H1 (cell line): ENCODE data around the gene SIRT7. TPM values are rescaled to one million over a fixed set of nuclear protein-coding genes. Genes with fewer than 3 reads are reported as not detected.

ENCODE experiments used
- CTCF ChIA-PET: fragments of 300-600 bp; sonication (Branson Sonifier 250); formaldehyde crosslinking; loops from one replicate; lab custom pipeline; 2021; ENCODE audit not compliant: partially characterized antibody; lab: Charles Lee
- POLR2A ChIA-PET: fragments of 300-600 bp; sonication (Branson Sonifier 250); formaldehyde crosslinking; loops from one replicate; lab custom pipeline; 2021; ENCODE audit warnings: inconsistent platforms; ENCODE audit not compliant: partially characterized antibody; lab: Charles Lee
- DNase-seq, 2 experiments: peaks; one replicate each; pipeline versions ENCODE4 v3.0.0 to v3.0.0-alpha.2; 2010 to 2022; ENCODE audit warnings: low spot score in 2 of 2, low read depth in 1 of 2, mixed read lengths in 1 of 2
- FAIRE-seq: peaks from 2 replicates; lab custom pipeline; 2011; peaks lifted over from hg19 to GRCh38; lab: Jason Lieb, UNC
- H2AFZ ChIP-seq: 2 replicates; pipeline ENCODE4 v1.8.1; 2012; ENCODE audit warnings: low read length, inconsistent platforms
- H2AK5ac ChIP-seq: 2 replicates; pipeline ENCODE4 v1.6.1; 2013; ENCODE audit warnings: low read depth, low read length
- H2BK120ac ChIP-seq: replicated peaks from 2 replicates; pipeline ENCODE3; 2013; ENCODE audit warnings: low read depth, low read length, inconsistent platforms
- H2BK12ac ChIP-seq: 2 replicates; pipeline ENCODE4 v1.6.1; 2013; ENCODE audit warnings: low read depth, low read length
- H2BK15ac ChIP-seq: 2 replicates; pipeline ENCODE4 v1.6.1; 2013; ENCODE audit warnings: low read length
- H2BK20ac ChIP-seq: 2 replicates; pipeline ENCODE4 v1.6.1; 2013; ENCODE audit warnings: low read length
- H2BK5ac ChIP-seq: 2 replicates; pipeline ENCODE4 v1.6.1; 2013; ENCODE audit warnings: low read depth, low read length
- H3K14ac ChIP-seq: 2 replicates; pipeline ENCODE4 v1.6.1; 2013; ENCODE audit warnings: inconsistent platforms; ENCODE audit not compliant: insufficient read length
- H3K18ac ChIP-seq: 2 replicates; pipeline ENCODE4 v1.6.1; 2013; ENCODE audit warnings: low read length; ENCODE audit errors: extremely low read depth
- H3K23ac ChIP-seq: 2 replicates; pipeline ENCODE4 v1.6.1; 2013; ENCODE audit warnings: inconsistent platforms; ENCODE audit not compliant: insufficient read length
- H3K23me2 ChIP-seq: 2 replicates; pipeline ENCODE4 v1.6.1; 2013; ENCODE audit warnings: low read depth, low read length
- H3K27ac ChIP-seq: 2 replicates; pipeline ENCODE4 v1.6.1; 2011; ENCODE audit warnings: low read depth, low read length, inconsistent platforms
- H3K27me3 ChIP-seq, 4 experiments: replicated peaks in 1 of 4; 1 replicate in 1 of 4; 2 replicates in 3 of 4; pipeline versions ENCODE4 v1.6.1 to v1.8.1; 2011 to 2013; ENCODE audit warnings: low read length in 3 of 4, mild to moderate bottlenecking in 3 of 4, inconsistent platforms in 2 of 4, mixed read lengths in 2 of 4, moderate library complexity in 1 of 4; ENCODE audit not compliant: control insufficient read depth in 3 of 4, insufficient read depth in 3 of 4; ENCODE audit errors: extremely low read depth in 1 of 4
- H3K36me3 ChIP-seq, 4 experiments: 2 replicates each; pipeline versions ENCODE4 v1.6.1 to v1.8.1; 2011 to 2013; ENCODE audit warnings: mild to moderate bottlenecking in 4 of 4, low read length in 3 of 4, moderate library complexity in 2 of 4, control low read depth in 1 of 4, inconsistent platforms in 1 of 4; ENCODE audit not compliant: insufficient read depth in 4 of 4, control insufficient read depth in 2 of 4
- H3K4ac ChIP-seq: replicated peaks from 2 replicates; pipeline ENCODE3; 2013; ENCODE audit warnings: low read length, low read depth, mixed read lengths, inconsistent platforms; ENCODE audit not compliant: insufficient read length
- H3K4me1 ChIP-seq, 4 experiments: replicated peaks in 1 of 4; 1 replicate in 1 of 4; 2 replicates in 3 of 4; pipeline versions ENCODE4 v1.6.1 to v1.8.1; 2011 to 2013; ENCODE audit warnings: low read length in 3 of 4, inconsistent platforms in 2 of 4, mixed read lengths in 1 of 4; ENCODE audit not compliant: insufficient read depth in 4 of 4, control insufficient read depth in 3 of 4
- H3K4me2 ChIP-seq, 2 experiments: 2 replicates each; pipeline versions ENCODE4 v1.6.1 to v1.8.1; 2011 to 2013; ENCODE audit warnings: low read depth in 2 of 2, low read length in 2 of 2, control low read depth in 1 of 2, inconsistent platforms in 1 of 2, mild to moderate bottlenecking in 1 of 2; ENCODE audit not compliant: insufficient read depth in 1 of 2
- H3K4me3 ChIP-seq, 4 experiments: fragments of 200-600, 300-600 bp in 1 of 4; sonication (generic), shearing (Covaris generic), sonication (Bioruptor Twin) in 1 of 4; 2 replicates each; pipeline versions ENCODE4 v1.5.1 to v1.8.1; 2011 to 2016; ENCODE audit warnings: low read length in 4 of 4, low read depth in 3 of 4, control low read depth in 2 of 4, inconsistent platforms in 2 of 4, mild to moderate bottlenecking in 2 of 4, mixed read lengths in 1 of 4, moderate library complexity in 1 of 4; ENCODE audit not compliant: insufficient read depth in 2 of 4; ENCODE audit errors: extremely low read depth in 1 of 4
- H3K56ac ChIP-seq: replicated peaks from 2 replicates; pipeline ENCODE3; 2013; ENCODE audit warnings: low read depth, mild to moderate bottlenecking, mixed read lengths, low read length, inconsistent platforms; ENCODE audit not compliant: insufficient read length
- H3K79me1 ChIP-seq: 2 replicates; pipeline ENCODE4 v1.6.1; 2013; ENCODE audit warnings: low read depth, low read length, control low read depth
- H3K79me2 ChIP-seq, 2 experiments: 2 replicates each; pipeline versions ENCODE4 v1.6.1 to v1.8.1; 2012 to 2013; ENCODE audit warnings: low read length in 2 of 2, mild to moderate bottlenecking in 2 of 2, inconsistent platforms in 1 of 2; ENCODE audit not compliant: insufficient read depth in 2 of 2, control insufficient read depth in 1 of 2
- H3K9ac ChIP-seq, 4 experiments: replicated peaks in 1 of 4; 1 replicate in 1 of 4; 2 replicates in 3 of 4; pipeline versions ENCODE4 v1.6.1 to v1.8.1; 2011 to 2013; ENCODE audit warnings: low read depth in 3 of 4, low read length in 3 of 4, control low read depth in 2 of 4, mild to moderate bottlenecking in 2 of 4, moderate library complexity in 2 of 4, inconsistent platforms in 1 of 4; ENCODE audit errors: extremely low read depth in 1 of 4
- H3K9me3 ChIP-seq, 2 experiments: 2 replicates each; pipeline versions ENCODE4 v1.6.1 to v1.8.1; 2012 to 2013; ENCODE audit warnings: mild to moderate bottlenecking in 2 of 2, moderate library complexity in 2 of 2, control low read depth in 1 of 2, inconsistent platforms in 1 of 2, low read depth in 1 of 2, low read length in 1 of 2, mixed read lengths in 1 of 2; ENCODE audit not compliant: insufficient read depth in 2 of 2
- H4K20me1 ChIP-seq, 2 experiments: replicated peaks in 1 of 2; 2 replicates each; pipeline versions ENCODE3 to v1.8.1; 2011 to 2013; ENCODE audit warnings: inconsistent platforms in 2 of 2, low read length in 2 of 2, mild to moderate bottlenecking in 1 of 2; ENCODE audit not compliant: insufficient read depth in 2 of 2, control insufficient read depth in 1 of 2
- H4K5ac ChIP-seq: 2 replicates; pipeline ENCODE4 v1.6.1; 2013; ENCODE audit warnings: low read length, low read depth, mixed read lengths, inconsistent platforms; ENCODE audit not compliant: insufficient read length
- H4K8ac ChIP-seq: 2 replicates; pipeline ENCODE4 v1.8.0; 2013; ENCODE audit warnings: mild to moderate bottlenecking, moderate library complexity, low read length, inconsistent platforms; ENCODE audit not compliant: insufficient read depth; ENCODE audit errors: extremely low read depth
- H4K91ac ChIP-seq: replicated peaks from 2 replicates; pipeline ENCODE3; 2013; ENCODE audit warnings: low read length, mixed read lengths, inconsistent platforms; ENCODE audit not compliant: insufficient read length
- ASH2L ChIP-seq: fragments of 200-600, 300-600 bp; sonication (generic); IDR thresholded peaks from one replicate; pipeline ENCODE4 v1.7.1; 2017; ENCODE audit warnings: low read length
- CHD2 ChIP-seq: IDR thresholded peaks from 2 replicates; pipeline ENCODE4 v1.6.1; 2012; ENCODE audit warnings: low read length, improper control_type of control experiment
- CTBP2 ChIP-seq: IDR thresholded peaks from 2 replicates; pipeline ENCODE4 v1.7.0; 2011; ENCODE audit warnings: borderline replicate concordance, mild to moderate bottlenecking, moderate library complexity, mixed read lengths, low read length; ENCODE audit not compliant: insufficient read depth, insufficient read length
- MAFK ChIP-seq: IDR thresholded peaks from 2 replicates; pipeline ENCODE4 v1.6.1; 2012; ENCODE audit warnings: low read depth, mild to moderate bottlenecking, improper control_type of control experiment, low read length
- MAX ChIP-seq: IDR thresholded peaks from 2 replicates; pipeline ENCODE4 v1.6.1; 2012; ENCODE audit warnings: inconsistent platforms
- POU5F1 ChIP-seq: IDR thresholded peaks from 2 replicates; pipeline ENCODE4 v1.6.1; 2011; ENCODE audit warnings: low read depth, mild to moderate bottlenecking, low read length, moderate library complexity
- RBBP5 ChIP-seq: IDR thresholded peaks from 2 replicates; pipeline ENCODE4 v1.7.1; 2012; ENCODE audit warnings: low read depth, mild to moderate bottlenecking, inconsistent platforms, low read length, moderate library complexity, borderline replicate concordance
- SIN3A ChIP-seq, 2 experiments: IDR thresholded peaks in 1 of 2; conservative IDR thresholded peaks in 1 of 2; 2 replicates each; pipeline ENCODE4 v1.6.1; 2011 to 2012; ENCODE audit warnings: low read length in 2 of 2, improper control_type of control experiment in 1 of 2, low read depth in 1 of 2, mild to moderate bottlenecking in 1 of 2
- SP1 ChIP-seq: IDR thresholded peaks from 2 replicates; pipeline ENCODE4 v1.6.1; 2011; ENCODE audit warnings: low read depth, low read length
- TCF12 ChIP-seq: IDR thresholded peaks from 2 replicates; pipeline ENCODE4 v1.6.1; 2011; ENCODE audit warnings: low read depth, mild to moderate bottlenecking, low read length
- WGBS, 2 experiments: shearing (Covaris generic) in 1 of 2; methylation state at CpG; one replicate each; pipeline versions ENCODE4 v1.1.6 to v1.1.7; 2013 to 2015; ENCODE audit warnings: low lambda C conversion rate in 2 of 2, mixed read lengths in 2 of 2, inconsistent platforms in 1 of 2, low coverage in 1 of 2, missing lambda C conversion rate in 1 of 2; ENCODE audit not compliant: insufficient replicate concordance in 2 of 2, insufficient coverage in 1 of 2, insufficient read length in 1 of 2; ENCODE audit errors: extremely low coverage in 1 of 2, missing lambda C conversion rate in 1 of 2; 5-methylcytosine and 5-hydroxymethylcytosine counted together
- polyA plus RNA-seq, 7 experiments: library from polyadenylated mRNA; depleted of rRNA in 3 of 7; stranded (reverse) in 5 of 7; unstranded in 2 of 7; fragments of >200 nt in 5 of 7; fragments of 200-250 nt in 2 of 7; gene quantifications; 1 replicate in 5 of 7; 2 replicates in 1 of 7; 4 replicates in 1 of 7; pipeline versions ENCODE4 v1.2.1 to v1.2.3, GENCODE V29; 2011 to 2013; ENCODE audit warnings: missing spikeins in 2 of 7, mixed read lengths in 2 of 7
- total RNA-seq: library from RNA; stranded (reverse); fragmentation: NEBNext Ultra II Directional; extraction: Animal tissue kit (Norgen Biotek cat#: 25700); gene quantifications from 2 replicates; pipeline ENCODE4 v1.2.1, GENCODE V29; 2021

Gene SIRT7
- total and polyA plus RNA-seq, 2 of the 8 experiments (the other 6 are each of a cell fraction or from before 2014, with no cell fraction given): 5.8 to 16.6 TPM

- peak overlapping the region; percentile 44 for H4K5ac ChIP-seq
- peak overlapping the region; percentile 18; the same call in 1 of the 2 replicates for H2BK5ac ChIP-seq
- H3K79me2 ChIP-seq: no peaks in the 10 kb centered on the region
- no peak overlapping the region for H2AFZ ChIP-seq
- H3K36me3 ChIP-seq: no peaks in the 10 kb centered on the region
- peak overlapping the region; percentile 64 for H2BK120ac ChIP-seq
- H3K4ac ChIP-seq: peak overlapping the region; percentile 69
- H3K18ac ChIP-seq: peak overlapping the region; percentile 87
- no peaks in the 10 kb centered on the region for H3K9me3 ChIP-seq
- no peak for FAIRE-seq
- peak overlapping the region; percentile 8; the same call in 1 of the 2 replicates for H2BK15ac ChIP-seq
- H3K23ac ChIP-seq: no peak overlapping the region
- CTCF ChIA-PET: interaction anchor here (0.6 to 2.9 kb wide), 7 partner anchors 10 to 71 kb away, joined by 3 to 16 read pairs (median 5); partner anchors contain the start of gene DCXR
- H4K20me1 ChIP-seq: peaks cover 2 to 3% of the 10 kb centered on the region in 2 experiments
- peak overlapping the region; percentile 48; the same call in 1 of the 2 replicates for H2BK20ac ChIP-seq
- peak overlapping the region; percentile 8 to 58 for H3K4me2 ChIP-seq
- no peak overlapping the region for H3K9ac ChIP-seq
- POLR2A ChIA-PET: interaction anchor here (0.6 to 4.1 kb wide), 9 partner anchors 11 to 87 kb away, joined by 3 to 20 read pairs (median 4); partner anchors contain the start of genes ASPSCR1 and MAFG
- no peak overlapping the region for H3K27ac ChIP-seq
- no peaks in the 10 kb centered on the region for H3K79me1 ChIP-seq
- peak overlapping the region; percentile 57 for H4K8ac ChIP-seq
- DNase-seq: peak in 1 of 2 experiments; percentile 70
- H3K4me1 ChIP-seq: peaks cover 0 to 19% (median 16%) of the 10 kb centered on the region in 4 experiments; a peak in 6 of 7 replicates
- H4K91ac ChIP-seq: peak overlapping the region; percentile 91
- H3K56ac ChIP-seq: no peak overlapping the region
- no peak overlapping the region for H3K14ac ChIP-seq
- H3K27me3 ChIP-seq: peaks cover 8 to 54% (median 47%) of the 10 kb centered on the region in 4 experiments
- peak overlapping the region in 1 of 4 experiments; percentile 40; a peak in 4 of 8 replicates for H3K4me3 ChIP-seq
- peak overlapping the region; percentile 87; the same call in 1 of the 2 replicates for H2BK12ac ChIP-seq
- H3K23me2 ChIP-seq: no peaks in the 10 kb centered on the region; the same call in 1 of the 2 replicates
- WGBS, 2 experiments: 51% methylated on average over 28 of the region's 41 CpGs; no CpG with 5 or more reads in 1 of the 2 experiments
- H2AK5ac ChIP-seq: no peak overlapping the region
- TF ChIP-seq RBBP5 (peak; percentile 27; the same call in 1 of the 2 replicates), SP1 (0 out of 2 replicates have a peak, but pooled peaks have one; percentile 18), MAX (peak; percentile 37; the same call in 1 of the 2 replicates), CTBP2 (peak; percentile 20), CHD2 (no peak), ASH2L (peak; percentile 59), POU5F1 (no peak), SIN3A (conservative IDR thresholded peaks at IDR 0.05 in 1 of 2, IDR thresholded peaks at IDR 0.05 in 1 of 2; ENCODE audit: low read depth in 1 of 2, low read length in 2 of 2) (peak in 1 of 2 experiments; percentile 53; a peak in 1 of 4 replicates), TCF12 (peak; percentile 71), MAFK (no peak)
These were observed 48.6 kb upstream of the SIRT7 start for GRCh38 chr17:81966343-81967243.
